NCI-H128 (cell line): ENCODE results near the gene USP8.
A peak's percentile ranks its signal among the peaks of the same experiment; 100 is the strongest.
"Not testable (repeated sequence)": the region's sequence is repeated elsewhere in the genome, so short reads cannot be mapped to it uniquely, and the experiment has no call there.

ENCODE experiments used
- DNase-seq: peaks from one replicate; lab custom pipeline; 2025; ENCODE audit not compliant: unreplicated experiment; lab: John Stamatoyannopoulos, UW

USP8 gene

GRCh38 chr15:50424066-50424890 is at the start of gene USP8:
Gene USP8, plus strand, starts transcription at chr15:50424405. Its CDS starts 14,669 bp downstream, at chr15:50439074.
- DNase-seq, result peak; percentile 85

DNA sequence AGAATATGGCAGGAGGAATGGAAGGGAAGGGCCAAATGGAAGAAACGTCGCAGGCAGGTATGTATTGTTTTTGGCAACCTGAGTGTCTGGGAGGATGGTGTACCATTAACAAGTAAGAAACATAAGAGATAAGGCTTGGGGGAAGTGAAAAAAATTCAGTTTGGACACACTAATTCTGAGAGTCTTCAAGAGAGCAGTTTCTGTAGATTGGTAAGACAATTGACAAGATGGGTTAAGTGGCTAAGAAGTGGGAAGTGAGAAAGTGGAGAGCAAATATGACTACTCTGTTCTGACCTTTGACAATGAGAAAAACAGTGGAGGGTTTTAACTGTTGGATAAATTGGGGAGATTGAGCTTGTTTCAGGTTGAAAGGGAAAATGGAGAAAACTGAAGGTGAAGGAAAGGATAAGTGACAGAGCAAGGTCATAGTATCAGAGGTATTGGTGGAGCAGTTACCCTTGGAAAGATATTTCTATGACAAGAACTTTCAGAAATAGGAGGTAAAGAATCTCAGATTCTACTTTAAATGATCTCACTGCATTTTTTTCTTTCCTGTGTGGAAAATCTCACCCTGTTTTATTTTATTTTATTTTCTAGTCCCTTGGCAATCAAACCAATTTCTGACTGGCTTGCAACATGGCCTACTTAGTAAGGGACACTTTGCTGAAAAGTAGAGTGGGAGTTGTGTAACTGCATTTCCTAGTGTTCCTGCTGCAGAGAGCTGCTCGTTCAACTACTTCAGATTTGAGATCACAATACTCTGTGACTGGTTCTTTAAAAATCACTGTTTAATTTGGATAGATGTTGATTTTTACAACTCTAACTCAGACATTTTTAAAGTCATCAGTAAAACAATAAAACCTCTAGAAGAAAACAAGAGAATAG is 46.1 kb upstream of the USP8 start:
- DNase-seq, result no peak

DNA sequence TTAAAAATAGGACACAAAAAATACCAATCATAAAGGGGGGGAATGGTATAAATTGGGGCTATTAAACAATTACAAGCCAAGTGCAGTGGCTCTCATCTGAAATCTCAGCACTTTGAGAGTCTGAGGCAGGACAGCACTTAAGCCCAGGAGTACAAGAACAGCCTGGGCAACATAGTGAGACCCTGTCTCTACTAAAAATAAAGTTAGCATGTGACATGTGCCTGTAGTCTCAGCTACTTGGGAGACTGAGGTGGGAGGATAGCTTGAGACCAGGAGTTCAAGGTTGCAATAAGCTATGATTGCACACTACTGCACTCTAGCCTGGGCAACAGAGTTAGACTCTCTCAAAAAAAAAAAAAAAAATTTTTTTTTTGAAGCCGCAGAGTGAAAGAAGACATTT is 45.4 kb upstream of the USP8 start:
- DNase-seq, result no peak

DNA sequence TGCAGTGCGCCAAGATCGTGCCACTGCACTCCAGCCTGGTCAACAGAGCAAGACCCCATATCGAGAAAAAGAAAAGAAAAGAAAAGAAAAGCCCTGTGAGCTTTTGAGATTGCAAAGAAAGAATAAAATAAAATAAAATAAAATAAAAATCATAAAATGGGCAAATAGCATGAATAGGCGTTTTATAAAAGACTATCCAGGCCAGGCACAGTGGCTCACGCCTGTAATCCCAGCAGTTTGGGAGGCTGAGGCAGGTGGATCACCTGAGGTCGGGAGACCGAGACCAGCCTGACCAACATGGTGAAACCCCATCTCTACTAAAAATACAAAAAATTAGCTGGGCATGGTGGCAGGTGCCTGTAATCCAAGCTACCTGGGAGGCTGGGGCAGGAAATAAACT is 44.8 kb upstream of the USP8 start:
- not testable (repeated sequence) for DNase-seq

DNA sequence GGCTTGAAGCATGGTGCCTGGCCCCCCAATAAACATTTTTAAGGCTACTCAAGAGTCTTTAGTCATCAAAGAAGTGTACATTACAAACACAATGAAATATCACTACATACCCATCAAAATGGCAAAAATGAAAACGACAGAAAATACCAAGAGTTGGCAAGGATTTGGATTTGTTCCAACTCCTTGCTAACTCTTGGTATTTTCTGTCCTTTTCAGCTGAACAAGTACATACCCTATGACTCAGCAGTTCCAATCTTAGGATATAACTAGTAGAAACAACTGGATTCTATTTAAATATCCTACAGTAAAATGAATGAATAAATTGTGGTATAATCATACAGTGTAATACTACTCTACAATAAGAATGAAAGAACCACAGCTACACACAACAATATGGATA is 44.1 kb upstream of the USP8 start:
- DNase-seq, result no peak

- no peak for DNase-seq
Observed at GRCh38 chr15:50381438-50381837, 42.8 kb upstream of the USP8 start.

DNA sequence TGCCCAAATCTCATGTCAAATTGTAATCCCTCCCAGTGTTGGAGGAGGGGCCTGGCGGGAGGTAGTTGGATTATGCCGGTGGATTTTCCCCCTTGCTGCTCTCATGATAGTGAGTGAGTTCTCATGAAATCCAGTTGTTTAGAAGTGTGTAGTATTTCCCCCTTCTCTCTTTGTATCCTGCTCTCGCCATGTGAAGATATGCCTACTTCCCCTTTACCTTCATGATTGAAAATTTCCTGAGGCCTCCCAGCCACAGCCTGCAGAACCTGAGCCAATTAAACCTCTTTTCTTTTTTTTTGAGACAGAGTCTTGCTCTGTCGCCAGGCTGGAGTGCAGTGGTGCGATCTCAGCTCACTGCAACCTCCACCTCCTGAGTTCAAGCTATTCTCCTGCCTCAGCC is 41.8 kb upstream of the USP8 start:
- not testable (repeated sequence) for DNase-seq

GRCh38 chr15:50390554-50391264 is 33.5 kb upstream of the USP8 start:
- no peak for DNase-seq

GRCh38 chr15:50391561-50391960 is 32.6 kb upstream of the USP8 start:
- not testable (repeated sequence) for DNase-seq

DNA sequence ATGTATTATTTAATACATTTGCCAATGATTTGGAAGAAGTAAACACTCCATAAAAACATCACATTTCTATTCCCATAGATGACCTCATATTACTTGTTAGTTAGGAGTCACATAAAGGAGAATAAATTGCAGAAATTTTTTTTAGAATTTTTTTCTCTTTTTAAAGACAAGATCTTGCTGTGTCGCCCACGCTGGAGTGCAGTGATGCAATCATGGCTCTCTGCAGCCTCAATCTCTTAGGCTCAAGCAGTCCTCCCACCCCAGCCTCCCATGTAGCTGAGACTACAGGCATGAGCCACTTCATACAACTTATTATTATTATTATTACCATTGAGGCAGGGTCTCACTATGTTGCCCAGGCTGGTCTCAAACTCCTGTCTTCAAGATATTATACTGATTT is 12.3 kb upstream of the USP8 start:
- DNase-seq, result no peak

- no peak for DNase-seq
Observed at GRCh38 chr15:50414624-50415023, 9.6 kb upstream of the USP8 start.

DNA sequence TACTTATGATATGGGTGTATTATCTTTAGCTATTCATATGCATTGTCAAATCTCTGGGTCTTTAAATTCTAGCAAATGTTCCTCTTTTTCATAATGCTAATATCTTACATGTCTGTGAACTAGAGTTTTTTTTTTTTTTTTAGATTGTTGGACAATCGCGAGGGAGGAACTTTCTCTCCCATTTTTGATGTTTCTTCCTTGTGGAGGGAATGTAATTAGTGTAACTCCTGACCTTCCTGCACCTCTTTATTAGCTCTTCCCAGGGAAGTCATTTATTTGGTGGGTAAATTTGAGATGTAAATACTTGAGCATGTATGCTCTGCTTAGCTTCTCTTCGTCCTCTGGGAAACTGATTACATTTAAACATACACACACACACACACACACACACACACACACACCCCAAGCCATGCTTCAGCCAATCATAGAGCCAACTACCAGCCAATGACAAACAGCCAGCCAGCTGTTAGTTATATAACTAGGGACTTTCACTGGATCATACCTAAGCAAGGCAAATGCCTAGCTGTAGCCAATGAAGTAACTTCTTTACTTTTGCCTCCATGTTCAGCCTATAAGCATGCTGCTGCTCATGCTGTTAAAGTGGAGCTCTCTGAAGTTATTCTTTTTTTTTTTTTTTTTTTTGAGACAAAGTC is 8.3 kb upstream of the USP8 start:
- no peak for DNase-seq

- DNase-seq, result no peak
Observed at GRCh38 chr15:50416890-50417289, 7.3 kb upstream of the USP8 start.

- DNase-seq, result no peak
Observed at GRCh38 chr15:50418041-50418583, 6.1 kb upstream of the USP8 start.

DNA sequence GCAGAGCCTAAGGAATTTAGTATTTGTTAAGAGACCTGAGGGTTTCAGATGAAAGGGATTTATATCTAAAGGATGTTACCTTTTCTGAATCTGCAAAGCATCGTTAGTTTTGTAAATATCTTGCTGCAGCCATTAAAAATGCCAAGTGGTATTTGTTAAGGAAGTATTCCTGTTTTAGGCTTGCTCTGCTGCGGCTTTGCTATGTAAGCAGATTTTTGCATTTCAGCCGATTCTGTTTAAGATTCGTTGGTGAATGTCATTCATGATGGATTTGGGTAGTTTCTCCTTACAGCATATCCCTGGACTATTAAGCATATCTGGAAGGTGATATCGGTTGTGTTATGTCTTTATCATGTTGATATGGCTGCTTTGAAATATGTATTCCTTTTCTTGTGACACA is 1.0 kb downstream of the USP8 start:
- DNase-seq, result no peak

- not testable (repeated sequence) for DNase-seq
Observed at GRCh38 chr15:50425678-50426246, 1.6 kb downstream of the USP8 start.

DNA sequence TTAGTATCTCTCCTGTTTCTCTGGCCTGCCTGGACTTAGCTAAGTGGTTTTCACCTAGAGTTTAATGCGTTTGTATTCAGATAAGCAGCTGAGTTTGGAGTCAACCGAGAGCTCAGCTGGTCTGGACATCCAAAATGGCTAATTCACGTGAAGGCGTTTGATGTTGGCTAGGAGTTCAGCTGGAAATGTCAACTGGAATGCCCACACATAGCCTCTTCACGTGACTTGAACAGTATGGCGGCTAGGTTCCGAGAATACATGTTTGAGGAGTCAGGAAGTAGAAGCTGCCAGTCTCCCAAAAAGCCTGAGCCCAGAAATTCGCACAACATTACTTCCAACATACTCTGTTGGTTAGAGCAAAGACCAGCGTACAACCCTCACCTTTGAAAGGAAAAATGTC is 2.2 kb downstream of the USP8 start:
- no peak for DNase-seq

GRCh38 chr15:50431204-50431603 is 7.0 kb downstream of the USP8 start:
- no peak for DNase-seq

DNA sequence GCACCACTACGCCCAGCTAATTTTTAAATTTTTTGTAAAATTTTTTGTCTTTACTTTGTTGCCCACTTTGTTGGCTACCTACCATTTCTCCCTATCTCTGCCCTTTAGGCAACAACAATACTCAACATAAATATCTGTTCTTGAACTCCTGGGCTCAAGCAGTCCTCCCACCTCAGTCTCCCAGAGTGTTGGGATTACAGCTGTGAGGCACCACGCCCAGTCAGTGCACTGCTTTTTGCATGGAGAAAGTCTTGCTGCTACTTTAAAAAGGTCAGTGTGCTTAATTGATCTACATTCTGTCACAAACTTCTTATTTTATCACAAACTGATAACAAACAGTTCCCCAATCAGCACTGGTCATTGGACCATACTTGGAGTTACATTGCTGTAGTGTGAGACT is 8.0 kb downstream of the USP8 start:
- DNase-seq, result no peak

- DNase-seq, result no peak
Observed at GRCh38 chr15:50435772-50436171, 11.6 kb downstream of the USP8 start.
